ENCODE data around the gene TEN1.

The TEN1 gene

DNA sequence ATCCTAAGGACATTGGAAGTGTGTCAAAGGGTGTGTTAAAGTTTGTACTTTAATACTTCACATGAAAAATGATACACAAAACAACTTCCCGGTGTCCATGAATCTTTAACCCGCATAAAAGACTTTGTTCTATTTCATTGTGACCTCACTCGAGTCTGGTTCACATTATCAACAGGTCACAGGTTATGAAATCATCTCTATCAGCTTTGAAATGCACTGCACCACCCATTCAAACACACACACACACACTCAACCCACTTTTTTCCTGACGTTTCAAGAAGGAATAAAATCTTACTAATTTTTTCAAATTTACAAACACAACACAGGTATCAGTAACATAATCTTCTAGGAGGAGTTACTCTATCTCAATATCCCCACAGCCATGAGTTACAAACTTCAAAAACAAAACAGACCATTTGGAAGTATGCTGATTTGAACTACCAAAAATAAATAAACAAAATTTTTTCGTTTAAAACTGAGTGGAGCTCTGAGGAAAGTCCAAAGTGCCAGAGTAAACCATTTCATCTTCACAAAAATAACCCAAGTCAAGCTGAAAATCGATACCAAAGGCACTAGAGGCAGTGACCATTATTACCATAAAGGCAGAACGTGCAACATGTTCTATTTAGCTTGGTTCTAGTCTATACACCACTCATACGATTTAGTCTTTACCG lies 2.7 kb upstream of the TEN1 start:
- no peak for DNase-seq (ENCODE audit: extremely low read depth in 1 of 2, low read depth in 1 of 2)

DNA sequence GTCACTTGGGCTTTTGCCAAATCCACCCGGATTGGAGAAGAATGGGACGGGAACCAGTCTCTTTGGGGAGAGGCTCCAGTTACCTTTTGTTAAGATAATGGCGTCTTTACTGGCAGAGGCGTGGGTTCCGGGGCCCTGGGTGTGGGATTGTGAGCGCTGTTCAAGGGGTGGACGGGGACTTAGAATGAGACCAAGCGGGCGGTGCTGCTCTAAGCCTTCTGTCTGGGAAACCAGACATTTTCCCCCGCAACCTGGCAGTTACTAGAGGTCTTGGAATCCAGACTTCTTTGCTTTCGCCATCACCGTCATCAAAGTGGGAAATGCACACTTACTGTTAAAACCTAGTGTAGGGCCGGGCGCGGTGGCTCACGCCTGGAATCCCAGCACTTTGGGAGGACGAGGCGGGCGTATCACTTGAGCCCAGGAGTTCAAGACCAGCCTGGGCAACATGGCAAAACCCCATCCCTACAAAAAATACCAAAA lies 706 bp downstream of the TEN1 start:
- DNase-seq (ENCODE audit: extremely low read depth in 1 of 2, low read depth in 1 of 2), result no peak

DNA sequence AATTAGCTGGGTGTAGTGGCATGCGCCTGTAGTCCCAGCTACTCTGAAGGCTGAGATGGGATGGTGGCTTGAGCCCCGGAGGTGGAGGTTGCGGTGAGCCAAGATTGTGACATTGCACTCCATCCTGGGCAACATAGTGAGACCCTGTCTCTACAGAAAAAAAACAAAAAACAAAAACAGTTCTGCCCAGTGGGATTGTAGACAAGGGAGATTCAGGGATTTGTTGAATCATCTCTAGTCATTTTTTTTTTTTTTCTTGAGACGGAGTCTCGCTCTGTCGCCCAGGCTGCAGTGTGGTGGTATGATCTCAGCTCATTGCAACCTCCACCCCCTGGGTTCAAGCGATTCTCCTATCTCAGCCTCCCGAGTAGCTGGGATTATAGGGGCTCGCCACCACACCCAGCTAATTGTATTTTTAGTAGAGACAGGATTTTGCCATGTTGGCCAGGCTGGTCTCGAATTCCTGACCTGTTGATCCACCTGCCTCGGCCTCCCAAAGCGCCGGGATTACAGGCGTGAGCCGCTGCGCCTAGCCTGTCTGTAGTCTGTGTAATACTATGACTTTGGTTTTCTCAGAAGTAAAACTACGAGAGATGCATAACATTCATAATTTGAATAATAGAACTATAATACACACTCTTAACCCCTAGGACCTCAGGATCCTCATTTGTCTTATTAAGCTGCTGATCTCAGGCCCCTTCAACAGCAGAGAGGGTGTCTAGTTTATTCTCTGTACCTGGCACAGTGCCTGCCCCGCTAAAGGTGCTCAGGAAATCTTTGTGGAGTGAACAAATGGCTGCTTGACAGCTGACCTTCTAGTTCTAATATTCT lies 1.4 kb downstream of the TEN1 start:
- DNase-seq (ENCODE audit: extremely low read depth in 1 of 2, low read depth in 1 of 2), result no peak

DNA sequence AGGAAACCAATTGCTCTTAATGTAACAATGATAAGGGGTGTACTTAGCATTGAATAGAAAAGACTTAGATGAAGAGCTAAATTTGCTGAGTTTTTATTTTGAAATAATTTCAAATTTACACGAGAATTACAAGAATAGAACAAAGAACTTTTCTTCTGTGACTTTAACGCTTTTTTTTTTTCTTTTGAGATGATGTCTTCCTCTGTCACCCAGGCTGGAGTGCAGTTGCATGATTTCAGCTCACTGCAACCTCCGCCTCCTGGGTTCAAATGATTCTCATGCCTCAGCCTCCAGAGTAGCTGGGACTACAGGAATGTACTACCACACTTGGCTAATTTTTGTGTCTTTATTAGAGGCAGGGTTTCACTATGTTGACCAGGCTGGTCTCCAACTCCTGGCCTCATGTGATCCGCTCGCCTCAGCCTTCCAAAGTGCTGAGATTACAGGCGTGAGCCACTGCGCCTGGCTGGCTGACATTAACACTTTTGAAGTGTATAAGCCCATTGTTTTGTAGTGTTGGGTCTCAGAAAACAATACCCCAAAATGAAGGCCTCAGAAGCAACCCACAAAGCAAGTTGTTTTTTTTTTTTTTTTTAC lies 2.1 kb downstream of the TEN1 start:
- DNase-seq (ENCODE audit: extremely low read depth in 1 of 2, low read depth in 1 of 2), result no peak

DNA sequence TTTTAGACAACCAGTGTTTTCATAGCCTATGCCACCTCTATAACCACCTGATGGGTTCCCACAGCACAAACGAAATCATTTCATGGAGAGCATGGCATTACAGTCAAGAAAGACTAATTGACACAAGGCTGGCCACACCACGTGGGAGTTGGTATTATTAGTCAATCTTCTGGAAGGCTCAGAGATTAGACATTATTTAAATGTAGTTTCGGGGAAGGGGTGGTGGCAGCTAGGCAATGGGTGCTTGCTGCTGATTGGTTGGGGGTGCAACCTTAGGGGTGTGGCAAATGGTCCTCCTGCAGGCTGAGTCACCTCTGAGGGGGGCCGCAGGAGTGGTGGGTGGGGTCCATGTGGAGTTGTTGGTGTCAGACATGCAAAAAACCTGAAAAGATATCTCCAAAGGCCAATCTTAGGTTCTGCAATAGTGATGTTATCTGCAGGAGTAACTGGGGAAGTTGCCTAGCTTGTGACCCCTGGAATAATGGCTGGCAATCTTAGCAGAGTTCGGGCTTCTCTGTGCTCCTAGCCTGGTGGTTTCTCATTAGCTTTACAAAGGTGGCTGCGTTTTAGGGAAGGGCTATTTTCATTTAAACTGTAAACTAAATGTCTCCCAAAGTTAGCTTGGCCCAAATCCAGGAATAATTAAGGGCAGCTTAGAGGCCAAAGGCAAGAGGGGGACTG lies 4.6 kb downstream of the TEN1 start:
- no peak for DNase-seq (ENCODE audit: extremely low read depth in 1 of 2, low read depth in 1 of 2)

DNA sequence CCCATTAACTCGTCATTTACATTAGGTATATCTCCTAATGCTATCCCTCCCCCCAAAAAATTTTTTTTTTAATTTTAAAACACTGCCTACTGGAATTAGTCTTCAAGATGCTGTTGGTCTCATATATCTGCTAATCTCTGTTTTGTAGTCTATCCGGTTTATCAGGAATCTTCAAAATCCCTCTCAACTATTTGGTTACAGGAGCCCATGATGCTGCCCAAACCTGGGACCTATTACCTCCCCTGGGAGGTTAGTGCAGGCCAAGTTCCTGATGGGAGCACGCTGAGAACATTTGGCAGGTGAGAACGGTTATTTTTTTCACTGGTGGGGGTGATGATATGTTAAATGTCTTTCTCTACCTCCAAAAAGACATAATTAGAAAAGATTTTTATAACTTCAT lies 6.9 kb downstream of the TEN1 start:
- DNase-seq (ENCODE audit: extremely low read depth in 1 of 2, low read depth in 1 of 2), result no peak

DNA sequence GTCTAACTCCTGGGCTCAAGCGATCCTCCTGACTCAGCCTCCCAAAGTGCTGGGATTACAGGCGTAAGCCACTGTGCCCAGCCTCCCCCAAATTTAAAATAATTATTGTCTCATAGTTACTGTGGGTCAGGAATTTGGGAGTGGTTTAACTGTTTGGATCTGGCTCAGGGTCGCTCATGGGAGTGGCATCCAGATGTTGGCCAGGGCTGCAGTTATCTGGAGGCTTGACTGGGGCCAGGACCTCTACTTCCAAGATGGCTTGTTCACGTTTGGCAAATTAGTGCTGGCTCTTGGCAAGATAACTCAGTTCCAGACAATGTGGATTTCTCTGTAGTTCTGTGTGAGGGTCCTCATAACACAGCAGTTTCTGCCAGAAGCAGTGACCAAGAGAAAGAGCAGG lies 8.0 kb downstream of the TEN1 start:
- no peak for DNase-seq (ENCODE audit: extremely low read depth in 1 of 2, low read depth in 1 of 2)

DNA sequence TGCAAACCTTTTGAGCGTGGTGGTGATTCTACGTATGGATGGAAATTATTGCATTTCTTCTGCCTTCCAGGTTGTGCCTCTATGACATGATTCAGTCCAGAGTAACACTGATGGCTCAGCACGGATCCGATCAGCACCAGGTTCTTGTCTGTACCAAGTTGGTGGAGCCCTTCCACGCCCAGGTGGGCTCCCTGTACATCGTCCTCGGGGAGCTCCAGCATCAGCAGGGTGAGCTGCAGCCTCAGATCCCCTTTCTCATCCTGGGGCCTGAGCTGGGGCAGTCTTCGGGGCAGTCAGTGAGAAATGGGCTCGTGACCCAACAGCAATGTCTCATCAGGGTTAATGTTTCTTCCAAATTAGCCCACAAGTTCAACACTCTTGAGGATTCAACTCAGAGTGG lies 12.4 kb downstream of the TEN1 start:
- DNase-seq (ENCODE audit: extremely low read depth in 1 of 2, low read depth in 1 of 2), result no peak

DNA sequence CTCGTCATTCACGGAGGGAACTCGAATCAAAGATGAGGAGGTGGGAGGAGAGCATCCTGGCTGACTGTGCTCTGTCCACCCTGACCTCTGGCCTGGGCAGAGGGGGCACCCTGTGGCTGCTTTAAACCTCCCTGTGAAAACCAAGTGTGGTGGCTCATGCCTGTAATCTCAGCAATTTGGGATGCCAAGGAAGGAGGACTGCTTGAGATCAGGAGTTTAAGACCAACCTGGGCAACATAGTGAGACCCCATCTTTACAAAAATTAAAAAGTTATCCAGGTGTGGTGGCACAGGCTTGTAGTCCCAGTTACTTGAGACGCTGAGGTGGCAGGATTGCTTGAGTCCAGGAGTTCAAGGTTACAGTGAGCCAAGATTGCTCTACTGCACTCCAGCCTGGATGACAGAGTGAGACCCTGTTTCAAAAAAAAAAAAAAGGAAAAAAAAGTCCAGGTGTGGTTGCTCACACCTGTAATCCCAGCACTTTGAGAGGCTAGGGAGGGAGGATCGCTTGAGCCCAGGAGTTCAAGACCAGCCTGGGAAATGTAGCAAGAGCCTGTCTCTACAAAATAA lies 15.8 kb downstream of the TEN1 start:
- DNase-seq (ENCODE audit: extremely low read depth in 1 of 2, low read depth in 1 of 2), result no peak

DNA sequence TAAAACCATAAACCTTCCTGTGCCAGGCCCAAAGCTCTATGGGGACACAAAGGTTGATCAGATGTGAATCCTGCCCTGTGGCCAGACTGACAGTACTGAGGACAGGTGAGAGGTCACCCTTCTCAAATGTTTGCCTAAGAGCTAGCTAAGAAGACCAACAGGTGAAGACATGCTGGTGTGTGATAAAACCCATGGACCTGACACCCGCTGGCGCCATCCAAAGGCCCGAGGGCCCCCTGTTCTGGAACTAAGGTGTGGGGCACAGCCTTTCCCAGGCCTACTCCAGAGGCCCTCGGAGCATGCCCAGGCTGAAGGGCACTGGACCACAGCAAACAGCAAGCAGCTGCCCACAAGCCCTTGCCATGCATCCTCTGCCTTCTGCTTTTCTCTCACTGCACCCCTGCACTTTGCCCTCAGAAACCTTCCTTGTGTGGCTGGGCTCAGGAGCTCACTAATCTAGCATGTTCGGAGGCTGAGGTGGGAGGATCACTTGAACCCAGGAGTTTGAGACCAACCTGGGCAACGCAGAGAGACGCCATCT lies 16.4 kb downstream of the TEN1 start:
- DNase-seq (ENCODE audit: extremely low read depth in 1 of 2, low read depth in 1 of 2), result no peak

DNA sequence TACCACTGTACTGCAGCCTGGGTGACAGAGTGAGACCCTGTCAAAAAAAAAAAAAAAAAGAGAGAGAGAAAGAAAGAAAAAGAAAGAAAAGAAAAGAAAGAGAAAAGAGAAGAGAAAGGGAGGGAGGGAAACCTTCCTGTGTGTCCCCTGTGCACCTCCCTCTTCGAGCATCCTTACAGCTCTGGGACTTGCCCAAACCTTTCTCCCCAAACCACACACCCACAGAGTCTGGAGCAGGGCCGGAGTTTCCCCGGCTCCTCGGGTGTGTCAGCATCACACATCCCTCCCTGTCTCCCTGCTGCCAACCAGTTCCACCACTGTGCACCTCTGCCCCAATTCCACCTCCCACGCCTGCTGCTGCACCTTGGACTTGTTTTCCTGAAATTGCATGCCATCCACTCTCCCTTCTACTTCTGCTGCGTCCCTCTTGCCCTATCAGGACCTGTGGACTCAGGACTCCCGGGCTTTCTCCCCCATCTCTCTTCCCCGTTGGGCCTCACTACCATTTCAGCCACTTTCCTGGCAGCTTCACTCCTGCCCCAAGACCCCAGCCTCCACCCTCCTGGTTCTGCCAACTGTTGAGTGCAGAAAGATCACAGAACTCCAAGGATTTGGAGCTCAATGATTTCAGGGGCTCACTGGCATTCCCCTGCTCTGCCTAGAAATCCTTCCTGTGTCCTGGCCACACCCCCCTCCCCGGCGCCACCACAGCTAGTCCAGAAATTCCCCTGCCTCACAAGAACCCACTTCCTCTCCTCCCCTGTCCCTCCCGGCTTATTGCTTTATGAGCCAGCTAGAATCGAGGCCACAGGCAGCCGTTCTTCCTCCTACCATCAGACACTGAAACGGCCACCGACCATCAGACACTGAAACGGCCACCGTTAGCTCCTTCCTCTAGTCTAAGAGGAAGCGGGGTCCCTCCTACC lies 17.9 kb downstream of the TEN1 start:
- DNase-seq (ENCODE audit: extremely low read depth in 1 of 2, low read depth in 1 of 2), result no peak

DNA sequence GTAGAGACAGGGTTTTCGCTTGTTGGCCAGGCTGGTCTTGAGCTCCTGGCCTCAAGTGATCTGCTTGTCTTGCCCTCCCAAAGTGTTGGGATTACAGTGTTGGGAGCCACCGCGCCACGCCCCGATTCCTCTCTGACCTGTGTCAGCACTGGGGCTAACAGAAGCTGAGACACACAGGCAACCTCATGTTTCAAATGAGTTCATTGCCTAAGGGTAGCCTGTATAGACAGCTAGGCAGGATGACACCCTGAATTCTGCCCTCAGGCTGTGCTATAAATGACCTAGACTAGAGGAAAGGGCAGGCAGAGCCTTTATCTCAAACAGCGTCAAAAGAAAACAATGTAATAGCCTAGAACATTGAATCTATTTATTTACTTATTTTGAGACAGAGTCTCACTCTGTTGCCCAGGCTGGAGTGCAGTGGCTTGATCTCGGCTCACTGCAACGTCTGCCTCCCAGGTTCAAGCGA lies 19.3 kb downstream of the TEN1 start:
- DNase-seq (ENCODE audit: extremely low read depth in 1 of 2, low read depth in 1 of 2), result no peak

DNA sequence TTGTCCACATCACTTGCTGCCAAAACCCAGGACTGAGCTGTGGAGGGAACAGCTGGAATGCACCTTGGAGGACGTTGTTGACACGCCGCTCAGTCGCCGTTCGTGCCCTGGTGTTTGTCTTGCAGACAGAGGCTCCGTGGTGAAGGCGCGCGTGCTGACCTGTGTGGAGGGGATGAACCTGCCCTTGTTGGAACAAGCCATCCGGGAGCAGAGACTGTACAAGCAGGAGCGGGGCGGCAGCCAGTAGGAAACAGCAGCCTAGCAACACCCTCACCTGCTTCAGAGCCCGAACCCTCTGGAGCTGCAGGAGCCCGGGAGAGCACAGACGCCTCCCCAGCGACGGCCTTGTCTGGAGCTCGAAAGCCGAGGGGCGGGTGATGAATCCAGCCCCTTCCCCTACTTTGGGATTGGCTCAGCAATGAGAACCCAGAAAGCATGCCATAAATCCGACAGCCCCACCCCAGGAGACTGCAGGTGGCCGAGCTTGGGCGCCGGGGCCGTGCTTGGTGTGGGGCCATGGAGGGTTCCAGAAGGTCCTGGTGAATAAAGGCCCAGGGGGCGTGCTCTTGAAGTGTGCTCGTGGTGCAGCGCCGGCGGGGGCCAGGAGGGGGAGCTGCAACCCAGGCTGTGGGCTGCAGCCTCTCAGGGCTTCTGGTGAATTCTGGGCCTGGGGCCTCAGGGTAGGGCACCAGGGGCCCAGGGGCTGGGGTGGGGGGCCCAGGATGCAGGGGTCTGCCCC lies 21.1 kb downstream of the TEN1 start:
- peak in 1 of 2 donors; percentile 47 for DNase-seq (ENCODE audit: extremely low read depth in 1 of 2, low read depth in 1 of 2)

DNA sequence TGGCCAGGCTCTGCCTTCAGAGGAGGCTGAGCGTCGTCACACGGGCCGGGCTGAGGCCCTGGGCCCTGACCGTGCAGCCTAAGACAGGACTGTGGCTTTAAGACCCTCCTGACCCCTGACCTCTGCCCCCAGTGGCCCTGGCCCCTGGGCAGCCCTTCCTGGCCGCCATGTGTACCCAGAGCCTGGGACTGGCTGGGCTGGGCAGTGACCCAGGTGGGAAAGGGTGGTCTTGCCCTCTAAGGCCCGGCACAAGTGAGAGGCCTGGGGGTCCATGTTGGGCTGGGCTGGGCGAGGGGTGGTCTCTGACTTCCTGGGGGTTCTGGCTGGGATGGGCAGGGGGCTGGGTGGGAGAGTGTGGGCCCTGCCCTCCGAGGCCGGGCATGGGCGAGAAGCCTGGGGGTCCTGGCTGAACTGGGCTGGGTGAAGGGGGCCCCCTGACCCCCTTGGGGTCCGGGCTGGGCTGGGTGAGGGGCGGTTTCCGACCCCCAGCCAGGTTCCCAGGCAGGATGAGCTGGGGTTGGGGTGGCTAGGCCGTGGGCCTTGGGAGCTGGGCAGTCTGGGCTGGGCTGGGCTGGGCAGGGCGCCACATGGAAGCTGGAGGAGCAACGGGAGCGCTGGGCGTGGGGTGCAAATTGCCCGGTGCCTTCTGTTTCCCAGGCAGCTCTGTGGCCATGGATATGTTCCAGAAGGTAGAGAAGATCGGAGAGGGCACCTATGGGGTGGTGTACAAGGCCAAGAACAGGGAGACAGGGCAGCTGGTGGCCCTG lies 21.9 kb downstream of the TEN1 start, which contains the start of gene CDK3:
Gene CDK3, plus strand, starts transcription at position 101 of the 767 bp plus-strand sequence. Its CDS starts 571 bp downstream, at position 672.
- no peak for DNase-seq (ENCODE audit: extremely low read depth in 1 of 2, low read depth in 1 of 2)

DNA sequence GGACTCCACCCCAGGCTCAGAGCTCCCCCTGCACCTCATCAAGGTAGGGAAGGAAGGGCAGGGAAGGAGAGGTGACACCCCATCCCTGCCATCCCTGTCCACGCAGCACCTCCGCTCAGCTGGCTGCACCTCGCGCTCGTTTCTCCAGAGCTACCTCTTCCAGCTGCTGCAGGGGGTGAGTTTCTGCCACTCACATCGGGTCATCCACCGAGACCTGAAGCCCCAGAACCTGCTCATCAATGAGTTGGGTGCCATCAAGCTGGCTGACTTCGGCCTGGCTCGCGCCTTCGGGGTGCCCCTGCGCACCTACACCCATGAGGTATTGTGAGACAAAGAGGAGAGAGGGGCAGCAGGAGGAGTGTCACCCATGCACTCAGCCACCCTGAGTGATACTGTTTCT lies 23.1 kb downstream of the TEN1 start:
- no peak for DNase-seq (ENCODE audit: extremely low read depth in 1 of 2, low read depth in 1 of 2)

DNA sequence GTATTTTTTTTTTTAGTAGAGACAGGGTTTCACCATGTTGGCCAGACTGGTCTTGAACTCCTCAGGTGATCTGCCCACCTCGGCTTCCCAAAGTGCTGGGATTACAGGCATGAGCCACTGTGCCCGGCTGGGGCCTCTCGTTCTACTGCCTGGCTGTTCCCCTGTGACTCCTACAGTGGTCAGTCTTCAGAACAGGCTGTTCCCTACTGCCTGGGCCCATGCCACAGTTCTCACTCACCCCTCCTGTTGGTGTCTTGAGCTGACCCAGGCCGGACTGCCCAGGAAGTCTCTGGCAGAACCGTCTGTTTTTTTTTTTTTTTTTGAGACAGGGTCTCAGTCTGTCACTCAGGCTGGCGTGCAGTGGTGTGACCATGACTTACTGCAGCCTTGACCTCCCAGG lies 24.9 kb downstream of the TEN1 start:
- no peak for DNase-seq (ENCODE audit: extremely low read depth in 1 of 2, low read depth in 1 of 2)

DNA sequence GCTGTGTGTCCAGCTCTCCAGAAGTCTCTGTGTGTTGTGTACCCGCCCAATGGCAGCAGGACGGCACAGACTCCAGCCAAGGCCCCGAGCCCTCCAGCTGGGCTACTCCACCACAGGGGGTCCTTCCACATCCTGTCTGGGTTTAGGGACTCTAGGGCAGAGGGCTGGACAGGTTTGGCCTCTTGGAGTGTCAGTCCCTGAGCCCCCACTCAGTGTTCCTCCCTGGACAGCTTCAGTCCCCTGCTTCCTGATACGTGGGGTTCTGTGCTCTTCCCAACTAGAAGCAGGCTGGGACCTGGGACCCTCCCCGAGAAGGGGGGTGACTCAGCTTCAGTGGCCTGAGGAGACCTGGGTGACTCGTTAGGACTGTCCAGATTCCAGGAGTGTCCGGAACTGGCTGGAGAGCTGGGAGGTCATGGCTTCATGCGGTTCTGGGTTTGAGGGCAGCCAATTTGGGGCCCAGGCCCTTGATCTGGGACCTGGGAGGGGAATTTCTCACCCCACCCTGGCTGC lies 25.8 kb downstream of the TEN1 start:
- DNase-seq (ENCODE audit: extremely low read depth in 1 of 2, low read depth in 1 of 2), result no peak
